ENCODE data around the gene GMEB1.

DNA sequence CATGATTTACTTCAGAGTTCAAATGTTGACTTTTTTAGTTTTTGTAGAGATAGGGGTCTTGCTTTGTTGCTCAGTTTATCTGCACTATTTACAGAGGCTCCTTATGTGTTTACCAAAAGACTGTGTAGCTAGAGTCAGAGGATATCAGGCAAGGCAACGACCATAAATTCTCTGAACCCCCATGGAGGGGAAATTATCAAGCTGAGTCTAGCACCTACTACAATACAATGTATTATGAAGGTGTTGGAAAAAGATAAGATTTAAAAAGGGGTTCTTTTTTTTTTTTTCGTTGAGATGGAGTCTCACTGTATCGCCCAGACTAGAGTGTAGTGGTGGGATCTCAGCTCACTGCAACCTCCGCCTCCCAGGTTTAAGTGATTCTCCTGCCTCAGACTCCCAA lies 16.4 kb downstream of the GMEB1 start:
- no peak for TF ChIP-seq EZH2 (IDR thresholded peaks at IDR 0.05; ENCODE audit: borderline replicate concordance, low read depth, low read length, severe bottlenecking)
- TF ChIP-seq, protein P1, sequence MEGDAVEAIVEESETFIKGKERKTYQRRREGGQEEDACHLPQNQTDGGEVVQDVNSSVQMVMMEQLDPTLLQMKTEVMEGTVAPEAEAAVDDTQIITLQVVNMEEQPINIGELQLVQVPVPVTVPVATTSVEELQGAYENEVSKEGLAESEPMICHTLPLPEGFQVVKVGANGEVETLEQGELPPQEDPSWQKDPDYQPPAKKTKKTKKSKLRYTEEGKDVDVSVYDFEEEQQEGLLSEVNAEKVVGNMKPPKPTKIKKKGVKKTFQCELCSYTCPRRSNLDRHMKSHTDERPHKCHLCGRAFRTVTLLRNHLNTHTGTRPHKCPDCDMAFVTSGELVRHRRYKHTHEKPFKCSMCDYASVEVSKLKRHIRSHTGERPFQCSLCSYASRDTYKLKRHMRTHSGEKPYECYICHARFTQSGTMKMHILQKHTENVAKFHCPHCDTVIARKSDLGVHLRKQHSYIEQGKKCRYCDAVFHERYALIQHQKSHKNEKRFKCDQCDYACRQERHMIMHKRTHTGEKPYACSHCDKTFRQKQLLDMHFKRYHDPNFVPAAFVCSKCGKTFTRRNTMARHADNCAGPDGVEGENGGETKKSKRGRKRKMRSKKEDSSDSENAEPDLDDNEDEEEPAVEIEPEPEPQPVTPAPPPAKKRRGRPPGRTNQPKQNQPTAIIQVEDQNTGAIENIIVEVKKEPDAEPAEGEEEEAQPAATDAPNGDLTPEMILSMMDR (IDR thresholded peaks at IDR 0.05; ENCODE audit: extremely low read depth in 1 of 2, insufficient read depth in 1 of 2, low read depth in 1 of 2, low read length in 2 of 2), result no peak
